Neural cell (in vitro differentiated cells): ENCODE results near the gene GGCX. TPM values are rescaled to one million over a fixed set of nuclear protein-coding genes. Genes with fewer than 3 reads are reported as not detected.
"Not testable (repeated sequence)": the region's sequence is repeated elsewhere in the genome, so short reads cannot be mapped to it uniquely, and the experiment has no call there.

ENCODE experiments used
- H2AFZ ChIP-seq: fragments of 200-600, 300-800 bp; sonication (generic), shearing (Covaris generic); 2 replicates; pipeline ENCODE4 v1.6.0; 2014; ENCODE audit warnings: low read depth, mild to moderate bottlenecking, antibody characterized with exemption, low read length, moderate library complexity
- H3F3A ChIP-seq: fragments of 200-600 bp; shearing (Covaris generic); 2 replicates; pipeline ENCODE4 v1.6.1; 2016; ENCODE audit warnings: mild to moderate bottlenecking, moderate library complexity, mixed read lengths, antibody characterized with exemption, low read length; ENCODE audit not compliant: insufficient read depth, poor library complexity, severe bottlenecking
- H3K27ac ChIP-seq: fragments of 200-600, 300-800 bp; sonication (generic), shearing (Covaris generic); 2 replicates; pipeline ENCODE4 v1.5.1; 2014; ENCODE audit warnings: mild to moderate bottlenecking, low read length, moderate library complexity
- H3K27me3 ChIP-seq: fragments of 300-800, 200-600 bp; sonication (generic), shearing (Covaris generic); 2 replicates; pipeline ENCODE4 v1.6.0; 2014; ENCODE audit warnings: mild to moderate bottlenecking, low read depth, low read length, moderate library complexity; ENCODE audit not compliant: insufficient read depth
- H3K36me3 ChIP-seq: fragments of 300-800, 200-600 bp; sonication (generic), shearing (Covaris generic); 2 replicates; pipeline ENCODE4 v1.5.1; 2014; ENCODE audit warnings: mild to moderate bottlenecking, antibody characterized with exemption, low read length, moderate library complexity; ENCODE audit not compliant: insufficient read depth
- H3K4me2 ChIP-seq: fragments of 300-800, 200-600 bp; sonication (generic), shearing (Covaris generic); 2 replicates; pipeline ENCODE4 v1.6.0; 2014; ENCODE audit warnings: mild to moderate bottlenecking, low read length
- H3K4me3 ChIP-seq: fragments of 300-800, 200-600 bp; sonication (generic), shearing (Covaris generic); 2 replicates; pipeline ENCODE4 v1.5.1; 2014; ENCODE audit warnings: mild to moderate bottlenecking, low read length, moderate library complexity
- H3K79me2 ChIP-seq: fragments of 200-600 bp; shearing (Covaris generic); replicated peaks from 2 replicates; pipeline ENCODE4 v1.6.0; 2014; ENCODE audit warnings: mild to moderate bottlenecking, low read length, moderate library complexity; ENCODE audit not compliant: insufficient read depth
- H3K9ac ChIP-seq: fragments of 300-800, 200-600 bp; sonication (generic), shearing (Covaris generic); 2 replicates; pipeline ENCODE4 v1.6.1; 2016; ENCODE audit warnings: mild to moderate bottlenecking, low read length, mixed read lengths
- H3K9me2 ChIP-seq: fragments of 200-600 bp; shearing (Covaris generic); 2 replicates; pipeline ENCODE4 v1.6.1; 2016; ENCODE audit warnings: mild to moderate bottlenecking, low read length, mixed read lengths; ENCODE audit not compliant: insufficient read depth
- H3K9me3 ChIP-seq: fragments of 200-600, 300-800 bp; sonication (generic), shearing (Covaris generic); 2 replicates; pipeline ENCODE4 v1.6.1; 2016; ENCODE audit warnings: mild to moderate bottlenecking, mixed run types, low read length, moderate library complexity, mixed read lengths
- H4K20me1 ChIP-seq: fragments of 200-600 bp; shearing (Covaris generic); 2 replicates; pipeline ENCODE4 v1.6.1; 2016; ENCODE audit warnings: mild to moderate bottlenecking, mixed run types; ENCODE audit not compliant: insufficient read depth
- CTCF ChIP-seq: fragments of 450-650 bp; IDR thresholded peaks from 2 replicates; pipeline ENCODE4 v1.5.1; 2014; ENCODE audit warnings: antibody characterized with exemption, mild to moderate bottlenecking, moderate library complexity; ENCODE audit not compliant: poor library complexity, severe bottlenecking
- EP300 ChIP-seq: fragments of 450-650 bp; conservative IDR thresholded peaks from 2 replicates; pipeline ENCODE4 v1.6.1; 2014; ENCODE audit warnings: antibody characterized with exemption, mild to moderate bottlenecking, moderate library complexity; ENCODE audit not compliant: poor library complexity, severe bottlenecking
- EZH2 ChIP-seq: fragments of 200-600, 300-800 bp; shearing (Covaris generic), sonication (generic); IDR thresholded peaks from 2 replicates; pipeline ENCODE4 v1.6.1; 2014; ENCODE audit warnings: antibody characterized with exemption, low read length, borderline replicate concordance, mild to moderate bottlenecking; ENCODE audit not compliant: insufficient read depth, poor library complexity, severe bottlenecking
- MXI1 ChIP-seq: fragments of 450-650 bp; conservative IDR thresholded peaks from 2 replicates; pipeline ENCODE4 v1.6.1; 2014; ENCODE audit warnings: antibody characterized with exemption, mild to moderate bottlenecking; ENCODE audit not compliant: poor library complexity, severe bottlenecking
- POLR2AphosphoS5 ChIP-seq: IDR thresholded peaks from 2 replicates; pipeline ENCODE4 v1.6.1; 2012
- RAD21 ChIP-seq: fragments of 450-650 bp; conservative IDR thresholded peaks from 2 replicates; pipeline ENCODE4 v1.6.1; 2014; ENCODE audit warnings: antibody characterized with exemption, mild to moderate bottlenecking, moderate library complexity
- REST ChIP-seq: IDR thresholded peaks from 2 replicates; pipeline ENCODE4 v1.6.1; 2012; ENCODE audit warnings: borderline replicate concordance
- SMC3 ChIP-seq: fragments of 450-650 bp; conservative IDR thresholded peaks from 2 replicates; pipeline ENCODE4 v1.6.1; 2014; ENCODE audit warnings: antibody characterized with exemption, mild to moderate bottlenecking, moderate library complexity; ENCODE audit not compliant: poor library complexity
- TAF1 ChIP-seq: IDR thresholded peaks from 2 replicates; pipeline ENCODE4 v1.6.1; 2012; ENCODE audit warnings: low read depth
- polyA plus RNA-seq: library from polyadenylated mRNA; depleted of rRNA; stranded (reverse); fragments of >200 nt; gene quantifications from 2 replicates; pipeline ENCODE4 v1.2.3, GENCODE V29; 2014

GGCX gene
- polyA plus RNA-seq, 1 donor from 2014 or later: 41.4 TPM

- not testable (repeated sequence) for H3K9me2 ChIP-seq, H2AFZ ChIP-seq, H3K27ac ChIP-seq, H3K9me3 ChIP-seq, H3F3A ChIP-seq, H3K27me3 ChIP-seq, H3K4me3 ChIP-seq, H3K9ac ChIP-seq, H3K4me2 ChIP-seq
- Histone ChIP-seq H3K79me2 (peaks cover 31% of the 10 kb centered on the region), H4K20me1 (peaks cover 17% of the 10 kb centered on the region), H3K36me3 (peaks cover 20% of the 10 kb centered on the region)
Measured at GRCh38 chr2:85544915-85545779, 16.1 kb downstream of the GGCX start.

- H3K27me3 ChIP-seq, H3F3A ChIP-seq, H3K4me3 ChIP-seq, H3K27ac ChIP-seq, H3K9ac ChIP-seq, H3K9me3 ChIP-seq, H3K4me2 ChIP-seq, H3K9me2 ChIP-seq, H2AFZ ChIP-seq: not testable (repeated sequence)
- Histone ChIP-seq H3K79me2 (peaks cover 39% of the 10 kb centered on the region), H4K20me1 (peaks cover 23% of the 10 kb centered on the region), H3K36me3 (peaks cover 20% of the 10 kb centered on the region)
Measured at GRCh38 chr2:85544254-85544691, 17.0 kb downstream of the GGCX start.

GRCh38 chr2:85542777-85543176 lies 18.5 kb downstream of the GGCX start:
- TF ChIP-seq POLR2AphosphoS5 (no peak), REST (no peak), TAF1 (no peak), CTCF (no peak), RAD21 (no peak), EZH2 (no peak), EP300 (no peak), SMC3 (no peak), MXI1 (no peak)
- Histone ChIP-seq H3K36me3 (peaks cover 20% of the 10 kb centered on the region), H3K9me2 (no peaks in the 10 kb centered on the region), H3F3A (peaks cover 5% of the 10 kb centered on the region), H3K9ac (no peak overlapping the region), H3K27ac (no peak overlapping the region), H4K20me1 (peaks cover 23% of the 10 kb centered on the region), H3K27me3 (no peaks in the 10 kb centered on the region), H3K4me2 (peak overlapping the region; percentile 31), H3K9me3 (no peaks in the 10 kb centered on the region), H3K4me3 (peak overlapping the region; percentile 91), H3K79me2 (peaks cover 39% of the 10 kb centered on the region), H2AFZ (no peak overlapping the region)
